Fibroblast of villous mesenchyme (primary cell): ENCODE data around the gene PLB1. TPM values are rescaled to one million over a fixed set of nuclear protein-coding genes. Genes with fewer than 3 reads are reported as not detected.
A peak's percentile ranks its signal among the peaks of the same experiment; 100 is the strongest.

ENCODE experiments used
- DNase-seq: peaks from one replicate; pipeline ENCODE4 v3.0.0-alpha.2; 2010; ENCODE audit warnings: low read depth
- H3K4me3 ChIP-seq: 2 replicates; pipeline ENCODE4 v1.5.1; 2011; ENCODE audit warnings: low read depth, mild to moderate bottlenecking, low read length
- total RNA-seq: library from RNA; depleted of rRNA; stranded (reverse); fragments of >200 nt; gene quantifications from 2 replicates; pipeline ENCODE4 v1.2.3, GENCODE V29; 2012
- TF ChIP-seq, protein P1 (sequence below): IDR thresholded peaks from 2 replicates; pipeline ENCODE4 v1.5.1; 2012; ENCODE audit warnings: low read depth, mild to moderate bottlenecking, low read length; ENCODE audit not compliant: insufficient read depth

The PLB1 gene
- total RNA-seq, 1 donor: 3.0 TPM

DNA sequence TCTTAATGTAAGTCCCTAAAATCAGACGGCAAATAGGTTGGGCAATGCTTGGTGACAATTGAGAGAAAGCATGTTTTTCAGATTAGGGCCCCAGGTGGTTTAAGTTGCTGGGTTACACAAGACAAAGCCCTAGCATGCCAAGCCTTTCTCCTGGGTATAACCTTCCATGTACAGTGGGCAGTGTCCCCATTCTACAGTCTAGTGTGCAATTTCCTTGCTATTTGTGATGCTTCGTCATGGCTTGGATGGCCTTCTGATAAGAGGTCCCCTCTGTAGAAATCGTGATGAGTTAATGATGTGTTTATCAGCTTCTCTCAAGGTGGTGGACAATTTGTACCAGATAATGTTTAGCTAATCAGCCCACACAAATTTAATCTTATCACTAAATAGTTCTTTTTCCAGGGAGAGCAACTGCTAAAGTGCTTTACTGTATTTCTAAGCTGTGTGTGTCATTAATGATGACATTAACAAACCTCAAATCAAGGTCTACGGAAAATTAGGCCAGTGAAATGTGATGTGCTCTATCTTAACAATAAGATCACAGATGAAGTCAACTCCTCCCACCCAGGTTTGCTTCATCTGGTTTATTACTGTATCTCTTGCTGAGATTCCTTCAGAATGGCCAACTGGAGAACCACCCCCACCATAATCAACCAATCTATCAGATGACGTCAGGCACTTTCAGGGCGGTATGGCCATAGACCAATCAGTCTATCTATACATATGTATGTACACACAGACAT is 61.7 kb downstream of the PLB1 start:
- TF ChIP-seq, protein P1, sequence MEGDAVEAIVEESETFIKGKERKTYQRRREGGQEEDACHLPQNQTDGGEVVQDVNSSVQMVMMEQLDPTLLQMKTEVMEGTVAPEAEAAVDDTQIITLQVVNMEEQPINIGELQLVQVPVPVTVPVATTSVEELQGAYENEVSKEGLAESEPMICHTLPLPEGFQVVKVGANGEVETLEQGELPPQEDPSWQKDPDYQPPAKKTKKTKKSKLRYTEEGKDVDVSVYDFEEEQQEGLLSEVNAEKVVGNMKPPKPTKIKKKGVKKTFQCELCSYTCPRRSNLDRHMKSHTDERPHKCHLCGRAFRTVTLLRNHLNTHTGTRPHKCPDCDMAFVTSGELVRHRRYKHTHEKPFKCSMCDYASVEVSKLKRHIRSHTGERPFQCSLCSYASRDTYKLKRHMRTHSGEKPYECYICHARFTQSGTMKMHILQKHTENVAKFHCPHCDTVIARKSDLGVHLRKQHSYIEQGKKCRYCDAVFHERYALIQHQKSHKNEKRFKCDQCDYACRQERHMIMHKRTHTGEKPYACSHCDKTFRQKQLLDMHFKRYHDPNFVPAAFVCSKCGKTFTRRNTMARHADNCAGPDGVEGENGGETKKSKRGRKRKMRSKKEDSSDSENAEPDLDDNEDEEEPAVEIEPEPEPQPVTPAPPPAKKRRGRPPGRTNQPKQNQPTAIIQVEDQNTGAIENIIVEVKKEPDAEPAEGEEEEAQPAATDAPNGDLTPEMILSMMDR: no peak
- peak; percentile 68 for DNase-seq
- no peak overlapping the region for H3K4me3 ChIP-seq

DNA sequence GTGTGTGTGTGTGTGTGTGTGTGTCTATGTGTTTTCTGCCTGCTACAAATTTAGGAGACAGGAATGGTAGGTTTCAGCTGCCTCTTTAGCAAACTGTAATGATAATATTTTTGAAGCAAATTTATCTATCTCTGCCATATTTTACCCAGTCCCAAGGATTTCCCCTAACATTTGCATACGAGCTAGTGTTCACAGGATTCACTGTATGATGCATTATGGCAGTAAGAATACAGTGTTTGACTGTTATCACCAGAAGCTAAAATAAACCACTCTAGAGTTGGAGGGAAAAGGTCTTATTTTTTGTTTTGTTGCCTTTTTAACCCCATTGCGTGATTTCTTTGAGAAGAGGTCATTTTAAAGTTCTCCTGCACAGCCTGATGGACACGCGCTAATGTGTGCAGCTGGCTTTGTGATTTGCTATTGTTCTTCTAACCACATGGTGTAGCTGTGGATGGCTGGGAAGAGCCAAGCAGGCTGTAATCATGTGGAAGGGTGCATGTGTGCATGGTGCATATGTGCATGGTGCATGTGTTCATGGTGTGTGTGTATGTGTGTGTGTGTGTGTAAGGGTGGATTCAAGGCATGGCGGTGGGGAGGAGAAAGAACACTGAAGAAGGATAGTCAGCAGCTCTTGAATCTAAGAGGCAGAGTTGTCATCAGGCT is 62.4 kb downstream of the PLB1 start:
- TF ChIP-seq, protein P1: no peak
- DNase-seq: no peak

DNA sequence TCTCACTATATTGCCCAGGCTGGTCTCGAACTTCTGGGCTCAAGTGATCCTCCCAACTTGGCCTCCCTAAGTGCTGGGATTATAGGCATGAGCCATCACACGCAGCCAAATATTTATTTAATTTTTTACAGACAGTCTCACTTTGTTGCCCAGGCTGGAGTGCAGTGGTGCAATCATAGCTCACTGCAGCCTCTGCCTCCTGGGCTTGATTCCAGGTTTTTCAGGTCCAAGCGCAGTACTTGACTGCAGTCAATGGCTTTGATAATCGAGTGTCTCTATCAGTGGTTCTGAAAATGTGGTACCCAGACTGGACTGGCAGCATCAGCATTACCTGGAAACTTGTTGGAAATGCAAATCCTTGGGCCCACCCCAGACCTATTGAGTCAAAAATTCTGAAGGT is 63.1 kb downstream of the PLB1 start:
- TF ChIP-seq, protein P1: no peak
- DNase-seq: peak; percentile 13
- no peak overlapping the region for H3K4me3 ChIP-seq

More for the DNA sequence above, 62.4 kb downstream of the PLB1 start:
- no peak overlapping the region for H3K4me3 ChIP-seq

DNA sequence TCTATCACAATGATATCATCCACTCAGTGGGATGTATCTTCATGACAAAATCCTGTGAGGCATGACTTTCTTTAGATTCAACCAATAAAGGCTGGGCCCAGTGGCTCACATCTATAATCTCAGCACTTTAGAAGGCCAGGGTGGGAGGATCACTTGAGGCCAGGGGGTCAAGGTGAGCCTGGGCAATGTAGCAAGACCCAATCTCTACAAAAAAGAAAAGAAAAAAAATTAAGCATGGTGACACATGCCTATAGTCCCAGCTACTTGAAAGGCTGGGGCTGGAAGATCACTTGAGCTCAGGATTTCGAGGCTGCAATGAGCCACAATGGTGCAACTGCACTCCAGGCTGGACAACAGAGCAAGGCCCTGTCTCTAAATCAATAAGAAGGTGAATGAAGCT is 68.0 kb downstream of the PLB1 start:
- no peak overlapping the region for H3K4me3 ChIP-seq
- TF ChIP-seq, protein P1: no peak
- DNase-seq: no peak

DNA sequence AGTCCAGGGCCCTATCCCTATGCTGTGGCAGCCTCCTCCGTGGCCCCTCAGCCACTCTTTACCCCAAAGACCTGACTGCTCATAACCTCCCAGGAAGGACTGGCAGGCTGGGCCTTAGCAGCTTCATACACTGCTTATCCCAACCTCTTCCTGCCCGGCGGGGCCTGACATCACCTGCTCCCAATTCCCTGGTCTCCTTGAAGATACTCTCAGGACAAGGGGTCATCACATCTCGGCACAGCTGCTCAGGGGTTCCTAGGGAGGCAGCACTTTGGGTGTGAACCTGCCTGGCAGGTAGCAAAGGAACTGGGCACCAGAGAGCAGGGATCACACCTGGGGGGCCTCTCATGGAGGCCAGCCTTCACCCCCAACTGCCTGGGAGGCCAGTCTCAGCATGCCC is 68.5 kb downstream of the PLB1 start:
- TF ChIP-seq, protein P1: no peak

DNA sequence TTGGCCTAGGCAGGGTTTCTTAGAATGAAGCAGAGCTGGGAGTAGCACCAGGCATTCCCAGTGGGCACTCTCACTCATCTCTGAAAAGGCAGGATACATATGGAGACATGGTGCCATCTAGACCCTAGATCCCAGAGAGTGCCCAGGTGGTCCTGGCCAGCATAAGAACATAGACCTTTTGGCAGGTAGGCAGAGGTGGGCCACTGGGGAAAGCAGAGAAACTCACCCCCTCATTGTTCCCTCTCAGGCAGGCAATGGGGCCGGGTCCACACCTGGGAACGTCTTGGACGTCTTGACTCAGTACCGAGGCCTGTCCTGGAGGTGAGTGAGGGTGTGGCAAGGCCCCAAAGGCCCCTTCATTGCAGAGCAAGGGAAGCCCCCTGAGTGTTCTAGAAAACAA is 69.2 kb downstream of the PLB1 start:
- H3K4me3 ChIP-seq: no peak overlapping the region
- TF ChIP-seq, protein P1: no peak
- no peak for DNase-seq

More for the DNA sequence above, 68.5 kb downstream of the PLB1 start:
- H3K4me3 ChIP-seq: no peak overlapping the region
- DNase-seq: no peak
